GOT3 (cell line): Measurements from ENCODE around the gene DNAI1.
"Not testable (repeated sequence)": the region's sequence is repeated elsewhere in the genome, so short reads cannot be mapped to it uniquely, and the experiment has no call there.

Experiments used
- DNase-seq: peaks from one replicate; lab custom pipeline; 2025; ENCODE audit warnings: mixed read lengths; lab: John Stamatoyannopoulos, UW

DNAI1 gene

GRCh38 chr9:34451135-34451534, 7.5 kb upstream of the DNAI1 start:
- DNase-seq, result no peak

GRCh38 chr9:34451545-34451944, 7.1 kb upstream of the DNAI1 start:
- DNase-seq, result no peak

GRCh38 chr9:34452568-34452967, 6.0 kb upstream of the DNAI1 start:
- DNase-seq, result no peak

GRCh38 chr9:34454571-34455065, 4.0 kb upstream of the DNAI1 start:
- DNase-seq, result no peak

- DNase-seq, result no peak
Measured at GRCh38 chr9:34456151-34456550, 2.5 kb upstream of the DNAI1 start.

GRCh38 chr9:34456746-34457145, 1.9 kb upstream of the DNAI1 start:
- no peak for DNase-seq

- DNase-seq, result no peak
Measured at GRCh38 chr9:34457266-34458012, 1.2 kb upstream of the DNAI1 start.

- no peak for DNase-seq
Measured at GRCh38 chr9:34458959-34459340, 345 bp downstream of the DNAI1 start.

GRCh38 chr9:34459356-34459755, 751 bp downstream of the DNAI1 start:
- no peak for DNase-seq

- DNase-seq, result no peak
Measured at GRCh38 chr9:34459941-34460340, 1.3 kb downstream of the DNAI1 start.

- no peak for DNase-seq
Measured at GRCh38 chr9:34463098-34463900, 4.7 kb downstream of the DNAI1 start.

GRCh38 chr9:34463901-34464232, 5.3 kb downstream of the DNAI1 start:
- DNase-seq, result no peak

- DNase-seq, result no peak
Measured at GRCh38 chr9:34464571-34464970, 6.0 kb downstream of the DNAI1 start.

- no peak for DNase-seq
Measured at GRCh38 chr9:34465468-34465867, 6.9 kb downstream of the DNAI1 start.

- no peak for DNase-seq
Measured at GRCh38 chr9:34475097-34475496, 16.5 kb downstream of the DNAI1 start.

- DNase-seq, result no peak
Measured at GRCh38 chr9:34477541-34477940, 18.9 kb downstream of the DNAI1 start.

GRCh38 chr9:34479431-34479866, 20.8 kb downstream of the DNAI1 start:
- no peak for DNase-seq

- DNase-seq, result not testable (repeated sequence)
Measured at GRCh38 chr9:34481620-34482019, 23.0 kb downstream of the DNAI1 start.

GRCh38 chr9:34482746-34483145, 24.1 kb downstream of the DNAI1 start:
- not testable (repeated sequence) for DNase-seq

- DNase-seq, result no peak
Measured at GRCh38 chr9:34484678-34485077, 26.1 kb downstream of the DNAI1 start.

- DNase-seq, result no peak
Measured at GRCh38 chr9:34485822-34486221, 27.2 kb downstream of the DNAI1 start.

GRCh38 chr9:34486572-34486971, 28.0 kb downstream of the DNAI1 start:
- no peak for DNase-seq

- DNase-seq, result no peak
Measured at GRCh38 chr9:34490360-34490759, 31.8 kb downstream of the DNAI1 start.
